Pancreas (tissue), 10 donors: Measurements from ENCODE around the gene EXOC7. TPM values are rescaled to one million over a fixed set of nuclear protein-coding genes. Genes with fewer than 3 reads are reported as not detected.
A peak's percentile ranks its signal among the peaks of the same experiment; 100 is the strongest.

ENCODE experiments used
- ATAC-seq, 4 donors: fragments of 200-7000 bp; cut with Tn5 transposase; one replicate each; pipeline versions ENCODE4 v1.8.0 to v1.9.1; 2020; ENCODE audit warnings: mild to moderate bottlenecking in 4 of 4, moderate library complexity in 4 of 4
- DNase-seq, 6 donors: peaks; one replicate each; pipeline ENCODE4 v3.0.0-alpha.2; 2020
- FAIRE-seq: peaks from 2 replicates; lab custom pipeline; 2012; peaks lifted over from hg19 to GRCh38; lab: Jason Lieb, UNC
- H3K27ac ChIP-seq, 4 donors: fragments of 200-600 bp; sonication (generic); 1 replicate in 3 of 4; 2 replicates in 1 of 4; pipeline versions ENCODE4 v1.5.0 to v1.8.0; 2020
- H3K27me3 ChIP-seq, 4 donors: fragments of 200-600 bp; one replicate each; pipeline ENCODE4 v1.8.0; 2021
- H3K36me3 ChIP-seq, 3 donors: fragments of 200-600 bp; sonication (generic) in 1 of 3; one replicate each; pipeline versions ENCODE4 v1.5.0 to v1.8.0; 2020 to 2021
- H3K4me1 ChIP-seq, 3 donors: fragments of 200-600 bp; one replicate each; pipeline ENCODE4 v1.8.0; 2021
- H3K4me3 ChIP-seq, 4 donors: fragments of 200-600 bp; sonication (generic) in 2 of 4; one replicate each; pipeline versions ENCODE4 v1.5.0 to v1.8.0; 2020 to 2021
- H3K9me3 ChIP-seq, 4 donors: fragments of 200-600 bp; one replicate each; pipeline ENCODE4 v1.8.0; 2021
- whole genome bisulfite sequencing, 2 donors: extraction: QIAGEN DNeasy Blood & Tissue Kit; methylation state at CpG; one replicate each; pipeline ENCODE4 v1.1.7; 2013; 5-methylcytosine and 5-hydroxymethylcytosine counted together
- intact Hi-C, 3 donors: fragments of 100-400 bp; cut with DNase I; formaldehyde crosslinking; loops; one replicate each; pipeline versions ENCODE4 v1.11.1 to v1.14.2; 2022
- polyA plus RNA-seq, 2 donors: library from polyadenylated mRNA; stranded (reverse); fragments of 200-250 nt; gene quantifications; one replicate each; pipeline ENCODE4 v1.2.3, GENCODE V29; 2013
- total RNA-seq, 6 donors: library from RNA; stranded (reverse); fragmentation: NEBNext Ultra II Directional in 4 of 6; extraction: Animal tissue kit (Norgen Biotek cat#: 25700) in 4 of 6; gene quantifications; one replicate each; pipeline versions ENCODE4 v1.2.1 to v1.2.4, GENCODE V29; 2021 to 2023
- TF ChIP-seq, protein P1 (sequence below), 4 donors: fragments of 200-600 bp; sonication (generic) in 3 of 4; IDR thresholded peaks; one replicate each; pipeline versions ENCODE4 v1.5.0 to v1.8.0; 2021; ENCODE audit warnings: antibody characterized with exemption in 4 of 4
- donor health status: healthy with polysubstance abuse.
- donor health status: DM: no; HTN: no; CAD: no; lungs with moderate emphysema.
- donor health status: DM: no; HTN: no; CAD: no.
- donor health status: control.
- donor health status: control.
- donor health status: Bipolar disorder and iron deficiency.
- donor health status: DM: yes; HTN: yes; CAD: no.
- donor health status: DM: no; HTN: no; CAD: no.
- donor health status: DM: no; HTN: no; CAD: no.
- donor health status: DM: yes; HTN: yes; CAD: no.

EXOC7 gene
- total and polyA plus RNA-seq, 8 donors = 38.4 to 103 (median 56.6) TPM

DNA sequence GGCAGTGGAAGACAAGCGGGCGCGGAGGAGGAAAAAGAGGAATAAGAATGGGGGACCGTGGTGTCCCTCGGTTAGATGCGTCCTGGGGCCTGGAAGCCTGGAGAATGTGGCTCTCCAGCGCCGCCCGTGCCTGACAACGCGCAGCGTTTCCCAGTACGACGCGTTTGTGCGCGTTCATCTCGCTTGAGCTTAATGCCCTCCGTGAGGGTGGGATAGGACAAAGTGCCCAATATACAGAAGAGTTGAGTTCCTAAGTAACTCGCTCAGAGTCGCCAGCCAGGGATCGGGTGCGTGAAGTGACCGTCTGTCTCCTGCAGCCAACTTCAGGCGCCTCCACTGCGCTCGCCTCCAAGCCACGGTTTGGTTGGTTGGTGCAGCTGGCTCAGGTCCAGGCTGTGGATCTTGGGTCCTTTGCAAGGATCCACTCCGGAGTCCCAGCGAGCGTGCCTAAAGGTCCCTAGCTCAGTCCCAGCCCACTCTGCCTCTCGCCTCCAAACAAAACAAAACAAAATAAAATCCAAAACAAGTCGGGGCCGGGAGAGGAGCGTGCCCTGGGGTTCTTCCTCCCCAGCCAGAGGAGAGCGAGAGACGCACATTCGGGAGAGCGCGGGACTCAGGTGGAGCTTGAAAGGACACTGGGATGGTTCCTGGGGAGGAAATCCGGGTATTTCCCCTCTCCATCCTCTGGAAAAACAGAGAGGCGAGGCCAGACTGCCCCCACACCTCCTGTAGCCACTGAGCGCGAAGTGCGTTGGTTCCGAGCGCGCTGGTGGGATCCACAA, 28.0 kb downstream of the EXOC7 start:
- Histone ChIP-seq H3K36me3 (no peaks in the 10 kb centered on the region), H3K4me1 (peaks cover 0 to 14% (median 0%) of the 10 kb centered on the region in 3 donors), H3K27ac (no peak overlapping the region), H3K9me3 (no peaks in the 10 kb centered on the region), H3K27me3 (peaks cover 0 to 30% (median 9%) of the 10 kb centered on the region in 4 donors), H3K4me3 (peak overlapping the region in 1 of 4 donors; percentile 7)
- DNase-seq = peak in 1 of 6 donors; percentile 66
- FAIRE-seq = no peak
- WGBS, 2 donors = 24 to 27% methylated on average over 48 of the region's 48 CpGs
- intact Hi-C loops = no loop called here
- no peak for ATAC-seq
- TF ChIP-seq, protein P1, sequence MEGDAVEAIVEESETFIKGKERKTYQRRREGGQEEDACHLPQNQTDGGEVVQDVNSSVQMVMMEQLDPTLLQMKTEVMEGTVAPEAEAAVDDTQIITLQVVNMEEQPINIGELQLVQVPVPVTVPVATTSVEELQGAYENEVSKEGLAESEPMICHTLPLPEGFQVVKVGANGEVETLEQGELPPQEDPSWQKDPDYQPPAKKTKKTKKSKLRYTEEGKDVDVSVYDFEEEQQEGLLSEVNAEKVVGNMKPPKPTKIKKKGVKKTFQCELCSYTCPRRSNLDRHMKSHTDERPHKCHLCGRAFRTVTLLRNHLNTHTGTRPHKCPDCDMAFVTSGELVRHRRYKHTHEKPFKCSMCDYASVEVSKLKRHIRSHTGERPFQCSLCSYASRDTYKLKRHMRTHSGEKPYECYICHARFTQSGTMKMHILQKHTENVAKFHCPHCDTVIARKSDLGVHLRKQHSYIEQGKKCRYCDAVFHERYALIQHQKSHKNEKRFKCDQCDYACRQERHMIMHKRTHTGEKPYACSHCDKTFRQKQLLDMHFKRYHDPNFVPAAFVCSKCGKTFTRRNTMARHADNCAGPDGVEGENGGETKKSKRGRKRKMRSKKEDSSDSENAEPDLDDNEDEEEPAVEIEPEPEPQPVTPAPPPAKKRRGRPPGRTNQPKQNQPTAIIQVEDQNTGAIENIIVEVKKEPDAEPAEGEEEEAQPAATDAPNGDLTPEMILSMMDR (IDR thresholded peaks at IDR 0.05) = no peak

DNA sequence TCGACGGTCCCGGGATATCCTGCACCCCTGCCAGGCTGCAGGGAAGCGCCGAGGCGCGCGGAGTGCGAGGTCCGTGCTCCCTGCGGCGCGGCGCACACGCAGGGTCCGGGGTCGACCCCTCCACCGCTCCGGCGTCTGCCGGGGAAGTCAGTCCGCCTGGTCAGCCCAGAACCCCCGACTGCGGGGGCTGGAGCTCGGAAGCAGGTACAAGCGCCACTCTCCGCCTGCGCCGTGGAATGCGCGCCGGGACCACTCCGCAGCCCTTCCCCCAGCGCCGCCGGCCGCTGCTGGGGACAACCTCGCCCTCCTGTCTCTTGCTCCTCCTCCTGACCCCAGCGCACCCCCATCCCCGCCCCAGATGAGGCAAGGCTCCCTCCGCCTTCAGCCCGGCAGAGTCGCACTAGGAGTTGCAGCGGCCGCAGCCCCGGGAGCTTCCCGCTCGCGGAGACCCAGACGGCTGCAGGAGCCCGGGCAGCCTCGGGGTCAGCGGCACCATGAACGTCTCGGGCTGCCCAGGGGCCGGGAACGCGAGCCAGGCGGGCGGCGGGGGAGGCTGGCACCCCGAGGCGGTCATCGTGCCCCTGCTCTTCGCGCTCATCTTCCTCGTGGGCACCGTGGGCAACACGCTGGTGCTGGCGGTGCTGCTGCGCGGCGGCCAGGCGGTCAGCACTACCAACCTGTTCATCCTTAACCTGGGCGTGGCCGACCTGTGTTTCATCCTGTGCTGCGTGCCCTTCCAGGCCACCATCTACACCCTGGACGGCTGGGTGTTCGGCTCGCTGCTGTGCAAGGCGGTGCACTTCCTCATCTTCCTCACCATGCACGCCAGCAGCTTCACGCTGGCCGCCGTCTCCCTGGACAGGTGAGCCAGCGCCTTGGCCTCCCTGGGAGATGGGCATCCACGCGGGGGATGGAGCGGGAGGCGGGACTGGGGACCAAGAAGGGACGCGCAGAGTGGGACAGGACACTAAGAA, 28.9 kb downstream of the EXOC7 start, which contains the start of gene GALR2:
Gene GALR2 (plus strand): TSS at position 392 of the 974 bp plus-strand sequence. CDS start 103 bp downstream, at position 495.
- ATAC-seq (no peak), FAIRE-seq (no peak), DNase-seq (peak in 1 of 6 donors; percentile 68)
- Histone ChIP-seq H3K27me3 (peaks cover 0 to 30% (median 9%) of the 10 kb centered on the region in 4 donors), H3K36me3 (no peaks in the 10 kb centered on the region), H3K9me3 (no peaks in the 10 kb centered on the region), H3K27ac (no peak within 1 kb of the TSS), H3K4me1 (peaks cover 0 to 21% (median 0%) of the 10 kb centered on the region in 3 donors), H3K4me3 (peak within 1 kb of the TSS in 1 of 4 donors; percentile 7)
- intact Hi-C loops = no loop called here
- TF ChIP-seq, protein P1 (IDR thresholded peaks at IDR 0.05) = no peak
- 7 to 9% methylated on average over 52 to 92 of the region's 92 CpGs for WGBS, 2 donors

DNA sequence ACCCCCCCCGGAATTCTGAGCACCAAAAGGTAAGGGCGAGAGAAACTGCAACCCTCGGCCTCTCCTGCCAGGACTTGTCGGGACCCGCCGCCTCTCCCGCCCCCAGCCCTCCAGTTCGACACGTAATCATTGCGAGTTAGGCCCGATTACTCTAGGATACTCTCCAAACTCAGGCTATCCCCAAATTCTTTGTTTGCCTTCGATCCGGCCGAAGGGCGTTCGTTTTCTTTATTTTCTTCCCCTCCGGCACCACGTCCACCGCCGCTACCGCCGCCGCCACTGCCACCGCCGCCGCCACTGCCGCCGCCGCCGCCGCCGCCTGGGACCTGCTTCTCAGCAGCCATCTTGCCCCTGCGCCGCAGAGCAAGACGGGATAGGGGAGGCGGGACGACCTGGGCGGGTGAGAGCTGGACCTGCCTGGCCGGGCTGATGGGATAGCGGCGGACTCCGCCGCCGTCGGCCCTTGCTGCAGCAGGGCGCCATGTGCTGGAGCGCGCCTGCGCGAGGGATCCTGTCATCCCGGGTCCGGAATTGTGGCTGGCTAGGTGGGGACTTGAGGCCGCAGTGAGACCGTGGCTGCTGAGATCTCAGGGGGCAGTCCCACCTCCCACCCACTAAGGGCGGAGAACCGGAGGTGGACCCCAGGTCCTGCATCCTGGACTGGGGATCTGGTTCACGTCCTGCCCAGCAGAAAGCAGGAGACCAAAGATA, 31.3 kb downstream of the EXOC7 start, which contains the start of gene SRP68:
Gene SRP68 (minus strand): TSS at position 370 of the 711 bp plus-strand sequence. CDS start 26 bp downstream, at position 344.
- Histone ChIP-seq H3K4me1 (peaks cover 0 to 16% (median 0%) of the 10 kb centered on the region in 3 donors), H3K4me3 (peak within 1 kb of the TSS; percentile 42 to 70 (median 60)), H3K27ac (peak within 1 kb of the TSS; percentile 32 to 51 (median 48)), H3K36me3 (peaks cover 0 to 13% (median 6%) of the 10 kb centered on the region in 3 donors), H3K27me3 (peaks cover 0 to 29% (median 9%) of the 10 kb centered on the region in 4 donors), H3K9me3 (no peaks in the 10 kb centered on the region)
- ATAC-seq (peak; percentile 98 to 99 (median 99)), DNase-seq (peak; percentile 89 to 98 (median 92)), FAIRE-seq (no peak)
- 0% methylated on average over 41 to 57 of the region's 57 CpGs for WGBS, 2 donors
- TF ChIP-seq, protein P1 (IDR thresholded peaks at IDR 0.05) = no peak
- intact Hi-C loops = no loop called here

DNA sequence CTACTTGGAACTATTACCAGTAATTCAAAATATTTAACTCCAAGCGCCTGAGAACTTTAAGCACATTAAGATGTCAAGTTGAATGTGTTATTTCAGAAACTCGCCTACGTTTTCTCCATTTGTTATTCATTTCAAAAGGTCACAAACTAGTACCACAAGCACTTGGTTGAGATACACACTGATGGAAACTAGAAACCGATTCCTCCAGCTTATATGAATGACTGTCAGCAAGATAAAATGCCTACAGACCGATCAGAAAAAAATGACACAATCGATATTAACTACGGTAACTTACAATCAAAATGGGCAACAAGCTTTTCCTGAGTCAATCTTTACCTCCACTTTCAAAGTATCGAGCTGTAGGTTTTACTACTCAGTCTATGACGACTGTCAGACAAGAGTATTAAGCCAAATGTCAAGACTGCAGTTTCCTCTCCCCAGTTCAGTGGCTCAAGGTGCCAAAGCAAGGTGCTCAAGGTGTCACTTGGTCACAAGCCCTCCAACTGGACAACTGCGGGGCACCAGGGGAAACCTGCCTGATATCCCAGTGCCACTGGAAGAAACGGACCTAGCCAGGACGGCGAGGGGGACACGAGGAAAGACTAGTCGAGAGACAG, 31.9 kb downstream of the EXOC7 start:
- 3 to 4% methylated on average over 15 of the region's 15 CpGs for WGBS, 2 donors
- peaks cover 0 to 24% (median 6%) of the 10 kb centered on the region in 4 donors for H3K27me3 ChIP-seq
- H3K27ac ChIP-seq = peak overlapping the region; percentile 32 to 51 (median 48)
- ATAC-seq (peak in 3 of 4 donors; percentile 2), DNase-seq (peak in 1 of 6 donors; percentile 47), FAIRE-seq (no peak)
- peaks cover 0 to 20% (median 6%) of the 10 kb centered on the region in 3 donors for H3K36me3 ChIP-seq
- intact Hi-C loops = no loop called here
- no peaks in the 10 kb centered on the region for H3K9me3 ChIP-seq
- TF ChIP-seq, protein P1 (IDR thresholded peaks at IDR 0.05) = no peak
- H3K4me1 ChIP-seq = peaks cover 0 to 16% (median 0%) of the 10 kb centered on the region in 3 donors
- peak overlapping the region; percentile 42 to 70 (median 60) for H3K4me3 ChIP-seq
